Testis (tissue), 2 donors: ENCODE measurements around the gene TXNDC16.

Source experiments
- POLR2A ChIP-seq: fragments of 450-650 bp; IDR thresholded peaks from one replicate; pipeline ENCODE4 v1.6.1; 2017; ENCODE audit warnings: antibody characterized with exemption, mild to moderate bottlenecking, moderate library complexity
- TF ChIP-seq, protein P1 (sequence below), 3 experiments: fragments of 450-650 bp in 2 of 3; fragments of 200-600 bp in 1 of 3; sonication (generic) in 1 of 3; IDR thresholded peaks; one replicate each; pipeline ENCODE4 v1.5.1; 2016 to 2019; ENCODE audit warnings: antibody characterized with exemption in 3 of 3, mild to moderate bottlenecking in 2 of 3, moderate library complexity in 1 of 3

DNA sequence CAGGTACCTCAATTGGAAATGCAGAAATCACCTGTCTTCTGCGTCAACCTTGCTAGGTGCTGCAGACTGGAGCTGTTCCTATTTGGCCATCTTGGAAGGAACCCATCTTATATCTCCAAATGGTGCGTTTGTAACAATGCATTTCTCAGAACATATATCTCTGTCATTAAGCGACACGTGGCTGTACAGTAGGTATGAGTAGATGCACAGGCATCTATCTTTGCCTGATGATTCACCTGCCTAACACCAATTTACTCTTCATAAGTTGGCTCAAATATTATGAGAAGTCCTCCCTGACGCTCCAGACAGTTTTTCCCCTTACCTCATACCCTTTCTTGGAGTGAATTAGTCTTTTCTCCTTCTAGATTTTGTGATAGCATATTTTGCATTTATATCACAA lies 44.6 kb upstream of the TXNDC16 start:
- TF ChIP-seq, protein P1, sequence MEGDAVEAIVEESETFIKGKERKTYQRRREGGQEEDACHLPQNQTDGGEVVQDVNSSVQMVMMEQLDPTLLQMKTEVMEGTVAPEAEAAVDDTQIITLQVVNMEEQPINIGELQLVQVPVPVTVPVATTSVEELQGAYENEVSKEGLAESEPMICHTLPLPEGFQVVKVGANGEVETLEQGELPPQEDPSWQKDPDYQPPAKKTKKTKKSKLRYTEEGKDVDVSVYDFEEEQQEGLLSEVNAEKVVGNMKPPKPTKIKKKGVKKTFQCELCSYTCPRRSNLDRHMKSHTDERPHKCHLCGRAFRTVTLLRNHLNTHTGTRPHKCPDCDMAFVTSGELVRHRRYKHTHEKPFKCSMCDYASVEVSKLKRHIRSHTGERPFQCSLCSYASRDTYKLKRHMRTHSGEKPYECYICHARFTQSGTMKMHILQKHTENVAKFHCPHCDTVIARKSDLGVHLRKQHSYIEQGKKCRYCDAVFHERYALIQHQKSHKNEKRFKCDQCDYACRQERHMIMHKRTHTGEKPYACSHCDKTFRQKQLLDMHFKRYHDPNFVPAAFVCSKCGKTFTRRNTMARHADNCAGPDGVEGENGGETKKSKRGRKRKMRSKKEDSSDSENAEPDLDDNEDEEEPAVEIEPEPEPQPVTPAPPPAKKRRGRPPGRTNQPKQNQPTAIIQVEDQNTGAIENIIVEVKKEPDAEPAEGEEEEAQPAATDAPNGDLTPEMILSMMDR (IDR thresholded peaks at IDR 0.05): no peak
- TF ChIP-seq POLR2A: no peak
